Peyer's patch (tissue), 4 donors: ENCODE data around the gene PSMA3. TPM values are rescaled to one million over a fixed set of nuclear protein-coding genes. Genes with fewer than 3 reads are reported as not detected.
A peak's percentile ranks its signal among the peaks of the same experiment; 100 is the strongest.

Source experiments
- DNase-seq, 3 donors: peaks; one replicate each; pipeline ENCODE4 v3.0.0-alpha.2; 2017 to 2019
- H3K27ac ChIP-seq, 4 donors: fragments of 200-600 bp; sonication (generic); one replicate each; pipeline ENCODE4 v1.5.1; 2016 to 2019
- H3K27me3 ChIP-seq, 2 donors: fragments of 200-600 bp; sonication (generic); one replicate each; pipeline ENCODE4 v1.5.1; 2019
- H3K36me3 ChIP-seq, 3 donors: fragments of 200-600 bp; sonication (generic); one replicate each; pipeline ENCODE4 v1.5.1; 2016 to 2019
- H3K4me1 ChIP-seq, 4 donors: fragments of 200-600 bp; sonication (generic); one replicate each; pipeline ENCODE4 v1.5.1; 2016 to 2019
- H3K4me3 ChIP-seq, 4 donors: fragments of 200-600 bp; sonication (generic); 1 replicate in 3 of 4; 2 replicates in 1 of 4; pipeline ENCODE4 v1.5.1; 2016 to 2019; ENCODE audit warnings: mild to moderate bottlenecking in 1 of 4
- H3K9me3 ChIP-seq, 4 donors: fragments of 200-600 bp; sonication (generic); one replicate each; pipeline ENCODE4 v1.5.1; 2016 to 2019; ENCODE audit warnings: mild to moderate bottlenecking in 1 of 4
- CTCF ChIP-seq, 6 experiments: fragments of 450-650 bp in 4 of 6; fragments of 200-600 bp in 2 of 6; sonication (generic) in 1 of 6; IDR thresholded peaks; one replicate each; pipeline ENCODE4 v1.5.1; 2017 to 2019; ENCODE audit warnings: antibody characterized with exemption in 6 of 6, mild to moderate bottlenecking in 3 of 6, moderate library complexity in 1 of 6
- POLR2A ChIP-seq, 2 donors: fragments of 450-650 bp; IDR thresholded peaks; one replicate each; pipeline ENCODE4 v1.5.1; 2017; ENCODE audit warnings: antibody characterized with exemption in 2 of 2, mild to moderate bottlenecking in 2 of 2, moderate library complexity in 2 of 2
- total RNA-seq, 4 donors: library from RNA; depleted of rRNA; stranded (reverse); fragments of >200 nt; gene quantifications; one replicate each; pipeline ENCODE4 v1.1.0, GENCODE V29; 2016

Gene PSMA3
- total RNA-seq, 4 donors from 2014 or later, result 78.5 to 199 (median 112) TPM

GRCh38 chr14:58281969-58282368 is 37.3 kb downstream of the PSMA3 start:
- no peak for DNase-seq
- H3K4me1 ChIP-seq, result peaks cover 0 to 17% (median 6%) of the 10 kb centered on the region in 4 donors
- no peak overlapping the region for H3K4me3 ChIP-seq
- no peaks in the 10 kb centered on the region for H3K9me3 ChIP-seq
- peaks cover 0 to 75% (median 0%) of the 10 kb centered on the region in 3 donors for H3K36me3 ChIP-seq
- peak overlapping the region in 2 of 4 donors; percentile 30 to 42 for H3K27ac ChIP-seq
- no peaks in the 10 kb centered on the region for H3K27me3 ChIP-seq
- TF ChIP-seq CTCF (IDR thresholded peaks at IDR 0.05), result no peak
- TF ChIP-seq POLR2A (IDR thresholded peaks at IDR 0.05), result no peak

GRCh38 chr14:58282925-58283593 is 38.4 kb downstream of the PSMA3 start:
- TF ChIP-seq CTCF (IDR thresholded peaks at IDR 0.05), result no peak
- TF ChIP-seq POLR2A (IDR thresholded peaks at IDR 0.05), result no peak
- H3K27me3 ChIP-seq, result no peaks in the 10 kb centered on the region
- no peaks in the 10 kb centered on the region for H3K9me3 ChIP-seq
- DNase-seq, result no peak
- H3K36me3 ChIP-seq, result peaks cover 0 to 75% (median 0%) of the 10 kb centered on the region in 3 donors
- H3K4me1 ChIP-seq, result peaks cover 0 to 17% (median 6%) of the 10 kb centered on the region in 4 donors
- no peak overlapping the region for H3K4me3 ChIP-seq
- H3K27ac ChIP-seq, result no peak overlapping the region

GRCh38 chr14:58283730-58284129 is 39.1 kb downstream of the PSMA3 start:
- peaks cover 0 to 77% (median 0%) of the 10 kb centered on the region in 3 donors for H3K36me3 ChIP-seq
- no peak overlapping the region for H3K27ac ChIP-seq
- peaks cover 0 to 17% (median 6%) of the 10 kb centered on the region in 4 donors for H3K4me1 ChIP-seq
- TF ChIP-seq CTCF (IDR thresholded peaks at IDR 0.05), result no peak
- no peak for TF ChIP-seq POLR2A (IDR thresholded peaks at IDR 0.05)
- H3K4me3 ChIP-seq, result no peak overlapping the region
- no peak for DNase-seq
- no peaks in the 10 kb centered on the region for H3K27me3 ChIP-seq
- H3K9me3 ChIP-seq, result no peaks in the 10 kb centered on the region

- Histone ChIP-seq H3K9me3 (no peaks in the 10 kb centered on the region), H3K27ac (no peak overlapping the region), H3K4me3 (no peak overlapping the region), H3K36me3 (peaks cover 0 to 77% (median 0%) of the 10 kb centered on the region in 3 donors), H3K27me3 (no peaks in the 10 kb centered on the region), H3K4me1 (peaks cover 0 to 17% (median 6%) of the 10 kb centered on the region in 4 donors)
- no peak for TF ChIP-seq POLR2A (IDR thresholded peaks at IDR 0.05)
- no peak for TF ChIP-seq CTCF (IDR thresholded peaks at IDR 0.05)
- DNase-seq, result no peak
Measured at GRCh38 chr14:58285132-58285531, 40.5 kb downstream of the PSMA3 start.

GRCh38 chr14:58287607-58288042 is 43.0 kb downstream of the PSMA3 start:
- H3K4me1 ChIP-seq, result no peaks in the 10 kb centered on the region
- TF ChIP-seq CTCF (IDR thresholded peaks at IDR 0.05) (no peak), POLR2A (IDR thresholded peaks at IDR 0.05) (no peak)
- H3K4me3 ChIP-seq, result no peak overlapping the region
- no peaks in the 10 kb centered on the region for H3K27me3 ChIP-seq
- no peaks in the 10 kb centered on the region for H3K9me3 ChIP-seq
- peaks cover 0 to 94% (median 0%) of the 10 kb centered on the region in 3 donors for H3K36me3 ChIP-seq
- H3K27ac ChIP-seq, result no peak overlapping the region
- no peak for DNase-seq
